Panc1 (cell line): Measurements from ENCODE around the gene DSCAM.

ENCODE experiments used
- CTCF ChIP-seq: fragments of 450-650 bp; IDR thresholded peaks from 2 replicates; pipeline ENCODE4 v1.5.1; 2017; ENCODE audit warnings: mild to moderate bottlenecking
- POLR2AphosphoS5 ChIP-seq: IDR thresholded peaks from 2 replicates; pipeline ENCODE4 v1.6.1; 2012; ENCODE audit warnings: mild to moderate bottlenecking, low read depth, low read length, moderate library complexity
- REST ChIP-seq, 2 experiments: IDR thresholded peaks; 2 replicates each; pipeline ENCODE4 v1.6.1; 2011 to 2012; ENCODE audit warnings: low read depth in 2 of 2, control low read depth in 1 of 2, low read length in 1 of 2, mild to moderate bottlenecking in 1 of 2, moderate library complexity in 1 of 2; ENCODE audit not compliant: insufficient read depth in 1 of 2
- TCF7L2 ChIP-seq: IDR thresholded peaks from 2 replicates; pipeline ENCODE4 v1.6.1; 2011; ENCODE audit warnings: mild to moderate bottlenecking, low read depth, low read length, inconsistent platforms

GRCh38 chr21:40191616-40192015, 655.3 kb downstream of the DSCAM start:
- TF ChIP-seq CTCF (no peak), POLR2AphosphoS5 (no peak), TCF7L2 (no peak), REST (IDR thresholded peaks at IDR 0.05; ENCODE audit: insufficient read depth in 1 of 2, low read depth in 2 of 2, low read length in 1 of 2) (no peak)
